ENCODE results near the gene NPW.

DNA sequence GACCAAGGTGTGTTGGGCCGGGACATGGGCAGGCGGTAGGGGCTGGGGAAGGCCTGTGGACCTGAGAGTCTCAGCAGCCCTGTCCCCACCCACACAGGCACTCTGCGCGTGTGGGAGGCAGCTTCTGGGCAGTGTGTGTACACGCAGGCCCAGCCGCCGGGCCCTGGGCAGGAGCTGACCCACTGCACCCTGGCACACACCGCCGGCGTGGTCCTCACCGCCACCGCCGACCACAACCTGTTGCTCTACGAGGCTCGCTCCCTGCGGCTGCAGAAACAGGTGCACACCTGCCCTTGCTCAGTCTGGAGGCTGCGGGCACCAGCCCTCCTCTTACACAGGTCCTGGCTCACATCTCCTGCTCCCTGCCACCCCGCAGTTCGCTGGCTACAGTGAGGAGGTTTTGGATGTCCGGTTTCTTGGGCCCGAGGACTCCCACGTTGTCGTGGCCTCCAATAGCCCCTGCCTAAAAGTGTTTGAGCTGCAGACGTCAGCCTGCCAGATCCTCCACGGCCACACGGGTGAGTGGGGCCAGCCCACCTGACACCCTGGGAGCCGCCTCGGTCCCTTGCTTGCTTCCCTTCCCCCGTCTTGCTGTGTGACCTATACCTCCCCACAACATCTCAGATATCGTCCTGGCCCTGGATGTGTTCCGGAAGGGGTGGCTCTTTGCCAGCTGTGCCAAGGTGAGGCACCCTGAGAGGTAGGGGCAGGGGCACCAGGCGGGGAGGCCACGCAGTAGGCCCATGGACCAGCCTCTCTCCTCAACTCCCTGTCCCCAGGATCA, 44.0 kb upstream of the NPW start:
- TF ChIP-seq, protein P1, sequence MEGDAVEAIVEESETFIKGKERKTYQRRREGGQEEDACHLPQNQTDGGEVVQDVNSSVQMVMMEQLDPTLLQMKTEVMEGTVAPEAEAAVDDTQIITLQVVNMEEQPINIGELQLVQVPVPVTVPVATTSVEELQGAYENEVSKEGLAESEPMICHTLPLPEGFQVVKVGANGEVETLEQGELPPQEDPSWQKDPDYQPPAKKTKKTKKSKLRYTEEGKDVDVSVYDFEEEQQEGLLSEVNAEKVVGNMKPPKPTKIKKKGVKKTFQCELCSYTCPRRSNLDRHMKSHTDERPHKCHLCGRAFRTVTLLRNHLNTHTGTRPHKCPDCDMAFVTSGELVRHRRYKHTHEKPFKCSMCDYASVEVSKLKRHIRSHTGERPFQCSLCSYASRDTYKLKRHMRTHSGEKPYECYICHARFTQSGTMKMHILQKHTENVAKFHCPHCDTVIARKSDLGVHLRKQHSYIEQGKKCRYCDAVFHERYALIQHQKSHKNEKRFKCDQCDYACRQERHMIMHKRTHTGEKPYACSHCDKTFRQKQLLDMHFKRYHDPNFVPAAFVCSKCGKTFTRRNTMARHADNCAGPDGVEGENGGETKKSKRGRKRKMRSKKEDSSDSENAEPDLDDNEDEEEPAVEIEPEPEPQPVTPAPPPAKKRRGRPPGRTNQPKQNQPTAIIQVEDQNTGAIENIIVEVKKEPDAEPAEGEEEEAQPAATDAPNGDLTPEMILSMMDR (IDR thresholded peaks at IDR 0.05), result no peak
- TF ChIP-seq POLR2AphosphoS5 (IDR thresholded peaks at IDR 0.05) (no peak), POLR2A (IDR thresholded peaks at IDR 0.05; ENCODE audit: low read depth) (no peak), EP300 (IDR thresholded peaks at IDR 0.05) (no peak)

Measured in esophagus muscularis mucosa (tissue), 4 donors.